GM12865 (cell line): ENCODE measurements around the gene ARHGEF28.

ENCODE experiments used
- DNase-seq: peaks from one replicate; pipeline ENCODE4 v3.0.0; 2010; ENCODE audit warnings: low read depth
- H3K4me3 ChIP-seq: 2 replicates; pipeline ENCODE4 v1.5.1; 2011; ENCODE audit warnings: mild to moderate bottlenecking, low read depth, low read length, control low read depth
- TF ChIP-seq, protein P1 (sequence below): IDR thresholded peaks from 2 replicates; pipeline ENCODE4 v1.5.1; 2011; ENCODE audit warnings: low read length, control low read depth, low read depth, inconsistent platforms; ENCODE audit not compliant: insufficient read depth; ENCODE audit errors: missing control alignments

ARHGEF28 gene

DNA sequence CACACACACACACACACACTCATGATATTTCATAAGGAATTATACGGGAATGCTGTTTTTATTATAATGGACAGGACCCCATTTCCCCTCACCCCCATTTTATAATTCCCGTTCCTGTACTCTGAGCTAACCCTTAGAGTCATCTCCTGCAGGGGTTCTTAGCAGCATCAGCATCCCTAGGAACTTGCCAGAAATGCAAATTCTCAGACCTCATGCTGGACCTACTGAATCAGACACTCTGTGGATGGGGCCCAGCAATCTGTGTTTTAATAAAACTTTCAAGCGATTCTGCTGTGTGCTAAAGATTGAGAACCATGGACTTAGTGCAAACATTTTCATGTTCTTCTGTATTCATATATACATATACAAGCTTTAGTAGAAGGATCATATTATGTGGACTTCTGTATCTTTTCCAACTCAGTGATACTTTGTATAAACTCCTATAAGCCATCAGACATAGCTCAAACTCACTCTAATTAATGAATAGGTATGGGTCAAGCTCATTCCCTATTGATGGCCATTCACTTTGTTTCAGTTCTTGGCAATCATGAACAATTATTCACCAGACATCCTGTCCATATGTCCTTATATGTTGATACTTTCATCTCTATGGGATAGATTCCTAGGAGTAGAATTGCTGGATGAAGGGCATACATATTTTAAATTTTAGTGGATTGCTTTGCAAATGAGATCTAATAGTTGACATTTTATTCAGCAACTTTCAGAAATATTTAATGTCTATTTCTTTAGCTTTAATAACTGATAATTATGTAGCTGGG lies 65.5 kb downstream of the ARHGEF28 start:
- no peak for DNase-seq
- H3K4me3 ChIP-seq = no peak overlapping the region
- TF ChIP-seq, protein P1, sequence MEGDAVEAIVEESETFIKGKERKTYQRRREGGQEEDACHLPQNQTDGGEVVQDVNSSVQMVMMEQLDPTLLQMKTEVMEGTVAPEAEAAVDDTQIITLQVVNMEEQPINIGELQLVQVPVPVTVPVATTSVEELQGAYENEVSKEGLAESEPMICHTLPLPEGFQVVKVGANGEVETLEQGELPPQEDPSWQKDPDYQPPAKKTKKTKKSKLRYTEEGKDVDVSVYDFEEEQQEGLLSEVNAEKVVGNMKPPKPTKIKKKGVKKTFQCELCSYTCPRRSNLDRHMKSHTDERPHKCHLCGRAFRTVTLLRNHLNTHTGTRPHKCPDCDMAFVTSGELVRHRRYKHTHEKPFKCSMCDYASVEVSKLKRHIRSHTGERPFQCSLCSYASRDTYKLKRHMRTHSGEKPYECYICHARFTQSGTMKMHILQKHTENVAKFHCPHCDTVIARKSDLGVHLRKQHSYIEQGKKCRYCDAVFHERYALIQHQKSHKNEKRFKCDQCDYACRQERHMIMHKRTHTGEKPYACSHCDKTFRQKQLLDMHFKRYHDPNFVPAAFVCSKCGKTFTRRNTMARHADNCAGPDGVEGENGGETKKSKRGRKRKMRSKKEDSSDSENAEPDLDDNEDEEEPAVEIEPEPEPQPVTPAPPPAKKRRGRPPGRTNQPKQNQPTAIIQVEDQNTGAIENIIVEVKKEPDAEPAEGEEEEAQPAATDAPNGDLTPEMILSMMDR = no peak

DNA sequence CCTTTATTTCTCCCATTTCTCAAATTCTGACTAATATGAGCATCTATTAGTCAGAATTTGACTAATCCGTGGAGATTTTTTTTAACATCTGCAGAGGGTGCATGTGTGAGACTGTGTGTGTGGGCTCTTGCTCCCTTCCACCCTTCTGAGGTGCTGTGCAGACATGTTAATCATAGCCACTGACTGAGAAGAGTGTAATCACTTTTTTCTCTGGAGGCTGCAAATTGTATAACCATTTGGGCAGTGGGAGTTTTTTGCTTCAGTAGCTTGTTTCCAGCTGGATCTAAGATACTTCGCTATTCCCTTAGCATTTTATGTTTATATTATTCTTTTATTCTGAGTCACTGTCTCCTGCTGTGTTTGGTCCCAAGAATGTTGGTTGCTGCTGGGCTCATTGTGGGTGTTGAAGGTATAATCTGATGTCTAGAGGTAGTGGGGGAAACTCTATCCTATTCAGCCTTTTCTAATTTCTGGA lies 66.2 kb downstream of the ARHGEF28 start:
- no peak overlapping the region for H3K4me3 ChIP-seq
- TF ChIP-seq, protein P1 = no peak
- peak; percentile 77 for DNase-seq

DNA sequence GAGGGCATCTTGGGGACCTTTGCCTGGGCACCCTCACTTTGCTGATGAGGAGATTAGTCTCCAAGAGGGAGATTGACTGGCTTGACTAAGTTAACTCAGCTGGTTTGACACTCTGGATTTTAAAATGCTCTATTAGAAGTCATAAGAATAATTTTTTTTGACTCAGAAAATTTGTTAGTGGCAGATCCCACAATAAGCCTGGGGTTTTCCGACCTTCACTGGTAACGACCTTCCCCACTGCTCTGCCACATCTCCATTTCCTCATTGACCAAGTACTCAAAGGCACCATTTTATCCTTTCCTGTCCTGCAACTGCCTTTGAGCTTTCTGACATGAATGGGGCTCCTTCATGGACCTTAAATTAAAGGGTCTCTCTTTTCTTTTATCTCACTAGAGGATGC lies 67.0 kb downstream of the ARHGEF28 start:
- TF ChIP-seq, protein P1 = no peak
- peak; percentile 65 for DNase-seq

DNA sequence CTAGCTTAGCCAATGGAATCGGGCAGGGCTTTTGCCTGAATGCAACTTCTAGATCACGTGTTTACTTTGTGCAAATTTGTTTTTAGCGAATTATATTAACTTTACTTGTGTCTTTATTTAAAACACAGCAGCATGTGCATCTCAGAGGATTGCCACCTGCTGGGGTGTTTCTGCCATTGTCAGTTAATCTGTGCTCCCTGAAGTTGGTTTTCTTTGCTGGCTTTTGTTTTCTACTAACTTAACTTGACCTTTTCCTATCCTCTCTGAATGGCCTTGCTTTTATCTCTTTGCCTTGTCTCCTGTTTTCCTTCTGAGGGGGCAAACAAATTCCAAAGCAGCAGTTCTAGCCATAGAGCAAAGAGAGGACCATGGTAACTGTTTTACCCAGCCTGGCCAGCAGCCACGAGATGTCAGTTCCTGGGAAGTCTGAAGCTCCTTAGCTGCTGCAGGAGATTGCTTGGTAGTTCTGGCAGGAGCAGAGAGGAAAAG lies 67.6 kb downstream of the ARHGEF28 start:
- TF ChIP-seq, protein P1 = peak; percentile 48
- H3K4me3 ChIP-seq = no peak overlapping the region
- peak; percentile 72 for DNase-seq

More for the DNA sequence above, 67.0 kb downstream of the ARHGEF28 start:
- H3K4me3 ChIP-seq = no peak overlapping the region; the same call in 1 of the 2 replicates

DNA sequence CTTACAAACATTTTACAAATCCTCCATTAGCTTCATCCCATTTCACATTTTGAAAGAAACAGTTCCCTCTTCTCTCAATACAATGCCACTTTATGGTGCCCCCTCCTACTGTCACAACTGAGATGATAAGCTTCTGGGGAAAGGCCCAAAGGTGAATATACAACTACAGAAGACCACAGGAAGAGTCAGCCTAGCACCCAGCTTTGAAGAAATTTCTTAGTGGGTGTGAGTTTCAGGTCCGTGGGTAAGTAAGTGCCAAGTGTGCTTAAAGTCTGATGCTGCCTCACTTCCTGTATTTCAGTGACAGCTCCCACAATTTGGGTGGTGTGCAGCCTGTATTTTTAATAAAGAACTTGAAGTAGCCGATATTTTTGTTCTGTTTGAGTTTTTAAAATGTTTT lies 68.1 kb downstream of the ARHGEF28 start:
- peak; percentile 86 for DNase-seq
- TF ChIP-seq, protein P1 = no peak
- H3K4me3 ChIP-seq = peak overlapping the region; percentile 17; the same call in 1 of the 2 replicates

DNA sequence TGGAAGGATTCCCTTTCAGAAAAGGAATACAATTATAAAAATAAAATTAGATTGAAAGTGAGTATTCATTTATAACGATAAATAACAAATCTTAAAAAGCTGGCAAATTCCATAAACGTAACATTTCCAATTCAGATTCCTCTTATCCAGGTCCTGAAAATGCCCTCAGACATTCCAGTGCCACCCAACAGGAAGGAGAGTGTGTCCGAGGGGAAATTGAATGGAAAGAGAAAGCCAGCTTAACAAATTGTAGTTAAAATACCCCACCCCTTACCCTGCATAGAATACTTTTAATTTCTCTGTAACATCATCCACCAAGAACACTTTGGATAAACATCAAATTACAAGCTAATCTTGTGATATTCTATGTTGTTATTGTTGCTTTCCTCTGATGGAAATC lies 72.0 kb downstream of the ARHGEF28 start:
- TF ChIP-seq, protein P1 = no peak
- DNase-seq = no peak
- H3K4me3 ChIP-seq = no peak overlapping the region

DNA sequence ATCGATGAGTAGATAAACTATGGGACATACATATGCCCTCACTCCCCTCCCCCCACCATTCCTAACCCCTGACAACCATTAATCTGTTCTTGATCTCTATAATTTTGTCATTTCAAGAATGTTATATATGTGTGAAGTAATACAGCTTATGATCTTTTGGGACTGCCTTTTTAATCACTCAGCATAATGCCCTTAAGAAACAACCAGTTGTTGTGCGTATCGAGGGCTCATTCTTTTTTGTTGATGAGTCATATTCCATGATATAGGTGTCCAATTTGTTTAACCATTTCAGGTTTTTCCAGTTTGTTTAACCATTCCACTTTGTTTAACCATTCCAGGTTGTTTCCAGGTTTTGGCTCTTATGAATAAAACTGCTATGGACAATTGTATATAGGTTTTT lies 75.6 kb downstream of the ARHGEF28 start:
- no peak overlapping the region for H3K4me3 ChIP-seq
- TF ChIP-seq, protein P1 = no peak
- no peak for DNase-seq
